ENCODE data around the gene TNP2. TPM values are rescaled to one million over a fixed set of nuclear protein-coding genes. Genes with fewer than 3 reads are reported as not detected.
"Not testable (repeated sequence)": the region's sequence is repeated elsewhere in the genome, so short reads cannot be mapped to it uniquely, and the experiment has no call there.

The TNP2 gene
- polyA plus RNA-seq, 5 donors: not detected

DNA sequence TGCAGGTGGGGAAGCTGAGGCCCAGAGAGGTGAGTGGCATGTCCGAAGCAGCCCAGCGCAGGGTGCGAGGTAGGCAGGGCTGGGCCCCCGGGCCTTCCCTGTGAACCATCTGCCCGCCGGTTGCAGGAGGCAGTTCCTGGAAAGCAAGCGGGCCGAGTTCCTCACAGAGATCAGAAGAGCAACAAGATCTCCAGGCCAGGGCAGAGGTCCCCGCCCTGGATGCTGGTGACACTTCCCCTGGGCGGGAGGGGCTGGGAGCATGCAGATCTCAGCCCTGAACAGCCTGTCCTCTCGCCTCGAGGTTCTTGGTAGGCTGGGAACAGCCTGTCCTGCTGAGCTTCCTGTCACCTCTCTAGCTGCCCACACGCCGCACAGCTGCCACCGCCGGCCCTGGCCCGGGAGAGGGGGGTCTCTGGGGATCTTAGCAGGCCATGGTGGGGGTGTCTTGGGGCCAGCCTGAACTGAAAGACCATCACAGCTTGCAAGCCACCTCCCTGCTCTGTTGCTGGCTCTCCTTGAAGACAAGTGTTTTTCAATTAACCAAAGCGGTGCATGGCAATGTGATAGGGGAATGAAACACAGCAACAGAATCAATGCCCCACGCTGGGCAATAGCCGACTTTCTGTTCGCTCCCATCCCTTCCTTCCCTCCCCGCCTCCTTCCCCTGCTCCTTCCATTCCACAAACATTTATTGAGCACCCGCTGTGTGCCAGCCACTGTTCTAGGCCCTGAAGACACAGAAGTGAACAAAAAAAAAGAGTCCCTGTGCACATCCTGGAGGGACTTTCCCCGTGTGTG, 44.8 kb downstream of the TNP2 start:
- no peak for DNase-seq

DNA sequence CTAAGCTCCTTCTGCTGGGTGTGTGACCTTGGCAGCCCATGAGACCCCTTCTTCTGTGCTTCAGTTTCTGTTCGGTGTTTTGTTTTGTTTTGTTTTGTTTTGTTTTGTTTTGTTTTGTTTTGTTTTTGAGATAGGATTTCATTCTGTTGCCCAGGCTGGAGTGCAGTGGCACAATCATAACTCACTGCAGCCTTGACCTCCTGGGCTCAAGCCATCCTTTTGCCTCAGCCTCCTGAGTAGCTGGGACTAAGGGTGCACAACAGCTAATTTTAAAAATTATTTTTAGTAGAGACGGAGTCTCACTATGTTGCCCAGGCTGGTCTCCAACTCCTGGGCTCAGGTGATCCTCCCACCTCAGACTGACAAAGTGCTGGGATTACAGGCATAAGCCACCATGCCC, 48.6 kb downstream of the TNP2 start:
- DNase-seq: not testable (repeated sequence)

DNA sequence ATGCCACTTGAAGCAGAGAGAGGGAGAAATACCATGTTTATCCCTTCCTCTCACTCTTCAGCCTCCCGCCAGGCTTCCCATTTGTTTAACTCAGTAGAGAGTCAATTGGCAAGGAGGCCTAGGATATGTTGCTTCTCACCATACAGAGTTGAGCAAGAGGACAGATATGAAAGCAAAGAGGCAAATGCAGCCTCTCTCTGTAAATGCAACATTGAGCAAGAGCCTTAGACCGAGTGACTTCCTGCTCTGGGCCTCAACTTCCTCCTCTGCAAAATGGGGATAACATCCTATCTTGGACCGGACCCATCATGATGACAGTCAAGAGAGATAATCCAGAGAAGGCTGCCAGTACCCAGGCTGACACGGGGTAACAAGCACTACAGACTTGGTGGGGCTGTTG, 49.9 kb downstream of the TNP2 start:
- DNase-seq: no peak

DNA sequence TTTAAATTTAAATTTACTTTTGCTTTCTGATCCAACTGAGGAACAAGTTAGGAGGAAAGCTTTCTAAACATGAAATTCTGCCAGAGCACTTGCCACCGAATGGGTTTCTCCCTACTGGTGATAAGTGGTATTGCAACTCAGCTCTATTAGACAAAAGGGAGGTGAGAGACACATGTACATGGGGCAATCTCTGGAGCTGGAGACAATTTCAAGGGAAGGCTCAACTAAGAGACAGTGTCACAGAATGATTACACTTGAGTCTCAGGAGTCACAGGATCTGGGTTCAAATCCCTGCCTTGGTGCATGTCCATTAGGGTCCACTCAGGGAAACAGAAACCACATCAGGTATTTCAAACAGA, 50.5 kb downstream of the TNP2 start:
- DNase-seq: no peak

Other genes starting within 250 kb of the TNP2 start
- 10 to 100 TPM; 13.0 to 31.0 (median 16.9) TPM for gene SOCS1, start 13.1 kb downstream of the TNP2 start, polyA plus RNA-seq (ENCODE audit: insufficient read depth in 1 of 5, insufficient read length in 5 of 5, low replicate concordance in 1 of 5)
- gene PRM3, start 4.3 kb upstream of the TNP2 start, polyA plus RNA-seq (ENCODE audit: insufficient read depth in 1 of 5, insufficient read length in 5 of 5, low replicate concordance in 1 of 5): not detected
- not detected for gene PRM2, start 7.2 kb upstream of the TNP2 start, polyA plus RNA-seq (ENCODE audit: insufficient read depth in 1 of 5, insufficient read length in 5 of 5, low replicate concordance in 1 of 5)
- not detected for gene PRM1, start 12.0 kb upstream of the TNP2 start, polyA plus RNA-seq (ENCODE audit: insufficient read depth in 1 of 5, insufficient read length in 5 of 5, low replicate concordance in 1 of 5)
- gene RMI2, start 76.1 kb upstream of the TNP2 start, polyA plus RNA-seq (ENCODE audit: insufficient read depth in 1 of 5, insufficient read length in 5 of 5, low replicate concordance in 1 of 5): 10 to 100 TPM; 19.9 to 31.1 (median 30.6) TPM